NCI-H446 (cell line): ENCODE data around the gene PIM3.

Source experiments
- DNase-seq, 2 experiments: peaks; one replicate each; lab custom pipeline; 2025; lab: John Stamatoyannopoulos, UW

Gene PIM3

DNA sequence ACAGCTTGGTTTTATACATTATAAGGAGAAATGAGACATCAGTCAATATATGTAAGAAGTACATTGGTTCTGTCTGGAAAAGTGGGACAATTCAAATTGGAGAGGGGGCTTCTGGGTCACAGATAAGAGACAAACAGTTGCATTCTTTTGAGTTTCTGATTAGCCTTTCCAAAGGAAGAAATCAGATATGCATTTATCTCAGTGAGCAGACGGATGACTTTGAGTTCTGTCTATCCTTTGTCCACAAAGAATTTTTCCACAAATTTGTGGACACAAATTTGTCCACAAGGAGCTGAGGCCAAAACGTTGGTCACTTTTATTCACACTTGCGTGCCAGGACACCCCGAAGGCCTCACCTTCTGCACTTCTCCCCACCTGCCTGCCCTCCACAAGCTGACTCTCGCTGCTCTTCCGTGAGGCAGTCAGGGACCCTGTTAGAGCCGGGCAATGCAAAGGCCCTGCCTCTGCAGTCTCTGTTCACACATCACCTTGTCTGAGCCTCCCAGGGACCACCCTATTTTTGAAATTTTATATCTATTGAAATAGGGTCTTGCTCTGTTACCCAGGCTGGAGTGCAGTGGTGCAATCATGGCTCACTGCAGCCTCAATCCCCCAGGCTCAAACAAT, 31.4 kb downstream of the PIM3 start:
- no peak for DNase-seq

- DNase-seq, result no peak
Measured at GRCh38 chr22:49992921-49993648, 32.5 kb downstream of the PIM3 start.

DNA sequence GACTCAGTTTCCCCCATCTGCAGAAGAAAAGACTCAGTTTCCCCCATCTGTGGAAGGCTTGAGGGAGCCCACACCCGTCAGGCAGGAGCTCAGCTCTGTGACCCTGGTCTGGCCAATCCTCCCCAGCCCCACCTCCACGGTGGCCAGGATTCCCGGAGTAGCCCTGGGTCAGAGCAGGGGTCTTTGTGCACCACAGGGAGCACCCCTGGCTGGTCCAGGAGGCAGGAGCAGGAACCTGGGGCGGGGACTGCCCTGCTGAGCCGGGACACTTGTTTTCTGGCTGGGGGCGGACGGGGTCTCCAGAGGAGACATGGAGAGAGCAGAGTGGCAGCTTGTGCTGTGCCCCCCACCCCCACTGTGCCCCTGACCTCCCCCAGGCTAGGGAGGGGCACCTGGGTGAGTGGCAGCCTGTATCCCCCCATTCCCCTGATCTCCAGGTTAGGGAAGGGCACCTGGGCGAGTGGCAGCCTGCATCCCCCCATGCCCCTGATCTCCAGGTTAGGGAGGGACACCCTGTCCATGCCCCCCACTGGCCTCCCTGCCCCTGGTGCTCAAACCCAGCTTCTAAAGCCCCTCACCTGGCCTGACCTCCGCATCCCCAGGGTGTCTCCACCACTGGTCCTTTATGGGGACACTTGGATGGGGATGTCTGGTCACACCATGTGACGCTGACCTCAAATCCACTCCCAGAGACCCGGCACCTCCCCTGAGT, 33.2 kb downstream of the PIM3 start:
- no peak for DNase-seq

GRCh38 chr22:49994361-49995040, 33.9 kb downstream of the PIM3 start:
- no peak for DNase-seq

DNA sequence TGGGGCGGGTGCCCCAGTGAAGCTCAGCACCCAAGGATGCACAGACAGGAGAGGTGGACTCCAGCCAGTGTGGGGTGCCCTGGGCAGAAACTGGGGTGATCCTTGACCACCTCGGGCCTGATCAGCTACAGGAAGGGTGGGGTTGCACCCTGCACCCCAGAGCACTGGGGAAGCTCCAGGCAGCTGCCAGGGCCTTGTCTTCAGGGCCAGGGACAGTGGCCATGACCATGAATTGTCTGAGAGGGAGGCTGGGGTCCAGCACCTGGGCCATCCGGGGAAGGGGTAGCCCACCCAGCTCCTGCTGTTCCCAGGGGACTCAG, 34.4 kb downstream of the PIM3 start:
- DNase-seq, result no peak

- no peak for DNase-seq
Measured at GRCh38 chr22:49995361-49996118, 35.0 kb downstream of the PIM3 start.

DNA sequence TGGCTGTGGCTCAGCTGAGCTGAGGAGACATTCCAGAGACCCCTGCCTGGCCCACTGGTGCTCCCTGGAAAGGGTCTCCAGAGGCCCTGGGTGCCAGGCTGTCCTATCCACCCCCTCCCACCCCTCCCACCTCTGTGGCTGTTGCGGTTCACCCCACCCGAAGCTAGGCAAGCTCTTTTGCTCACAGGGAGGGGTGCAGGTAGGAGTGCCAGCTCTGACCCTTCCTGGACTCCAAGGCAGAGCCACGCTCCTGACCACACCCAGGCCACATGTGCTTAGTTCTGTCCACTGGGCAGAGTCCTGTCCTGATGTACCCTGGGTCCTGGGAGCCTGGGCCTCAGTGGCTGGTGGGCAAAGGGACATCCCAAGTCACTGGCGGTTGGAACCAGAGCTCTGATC, 35.5 kb downstream of the PIM3 start:
- no peak for DNase-seq

GRCh38 chr22:49996518-49997250, 36.1 kb downstream of the PIM3 start:
- no peak for DNase-seq

GRCh38 chr22:49997251-49997599, 36.7 kb downstream of the PIM3 start:
- no peak for DNase-seq

GRCh38 chr22:49997932-49998717, 37.6 kb downstream of the PIM3 start:
- no peak for DNase-seq

DNA sequence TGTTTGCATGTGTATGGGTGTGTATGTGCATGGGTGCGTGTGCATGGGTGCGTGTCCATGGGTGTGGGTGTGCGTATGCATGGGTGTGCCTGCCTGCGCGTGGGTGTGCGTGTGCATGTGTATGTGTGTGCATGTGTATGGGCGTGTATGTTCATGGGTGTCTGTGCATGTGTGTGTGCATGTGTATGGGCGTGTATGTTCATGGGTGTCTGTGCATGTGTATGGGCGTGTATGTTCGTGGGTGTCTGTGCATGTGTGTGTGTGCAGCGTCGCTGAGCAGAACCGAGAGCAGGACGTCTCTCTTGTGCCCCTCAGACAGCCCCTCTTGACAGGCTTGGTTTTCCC, 38.1 kb downstream of the PIM3 start:
- DNase-seq, result no peak

- no peak for DNase-seq
Measured at GRCh38 chr22:49999063-49999945, 38.7 kb downstream of the PIM3 start.

GRCh38 chr22:49999946-50000586, 39.5 kb downstream of the PIM3 start:
- DNase-seq, result no peak

DNA sequence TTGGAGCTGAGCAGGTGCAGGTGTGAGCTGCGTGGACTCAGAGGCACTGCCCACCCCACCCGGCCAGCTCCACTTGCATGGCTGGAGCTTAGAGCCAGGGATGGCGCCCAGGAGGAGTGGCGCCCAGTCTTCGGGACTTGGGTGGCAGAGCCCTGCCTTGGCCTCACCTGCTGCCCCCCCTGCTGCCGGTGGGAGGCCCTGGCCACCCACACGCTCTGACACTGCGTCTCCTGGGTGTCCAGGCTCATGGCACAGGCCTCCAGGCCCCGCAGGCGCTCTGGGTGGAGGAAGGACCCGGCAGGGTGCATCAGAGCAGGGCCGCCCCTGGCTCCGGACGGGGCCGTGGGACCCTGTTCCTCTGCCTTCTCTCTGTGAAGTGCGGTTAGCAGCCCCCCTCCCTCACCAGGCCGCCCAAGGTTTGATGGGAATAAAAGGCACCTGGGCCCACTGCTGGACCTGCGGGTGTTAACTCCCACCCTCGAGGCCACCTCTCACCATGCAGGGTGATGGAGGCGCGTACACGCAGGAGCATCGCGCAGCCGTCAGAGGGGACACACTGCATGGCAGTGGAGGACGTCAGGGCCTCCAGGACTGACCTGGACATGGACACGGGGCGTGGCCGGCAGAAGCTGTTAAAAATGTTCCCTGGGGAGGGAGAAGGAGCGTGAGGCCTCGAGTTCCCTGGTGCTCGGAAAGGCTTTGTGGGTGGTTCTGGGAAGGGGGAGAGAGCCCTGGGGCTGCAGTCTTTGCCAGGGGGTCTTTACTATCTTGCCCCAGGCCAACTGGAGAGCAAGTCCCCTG, 40.2 kb downstream of the PIM3 start:
- DNase-seq, result no peak

DNA sequence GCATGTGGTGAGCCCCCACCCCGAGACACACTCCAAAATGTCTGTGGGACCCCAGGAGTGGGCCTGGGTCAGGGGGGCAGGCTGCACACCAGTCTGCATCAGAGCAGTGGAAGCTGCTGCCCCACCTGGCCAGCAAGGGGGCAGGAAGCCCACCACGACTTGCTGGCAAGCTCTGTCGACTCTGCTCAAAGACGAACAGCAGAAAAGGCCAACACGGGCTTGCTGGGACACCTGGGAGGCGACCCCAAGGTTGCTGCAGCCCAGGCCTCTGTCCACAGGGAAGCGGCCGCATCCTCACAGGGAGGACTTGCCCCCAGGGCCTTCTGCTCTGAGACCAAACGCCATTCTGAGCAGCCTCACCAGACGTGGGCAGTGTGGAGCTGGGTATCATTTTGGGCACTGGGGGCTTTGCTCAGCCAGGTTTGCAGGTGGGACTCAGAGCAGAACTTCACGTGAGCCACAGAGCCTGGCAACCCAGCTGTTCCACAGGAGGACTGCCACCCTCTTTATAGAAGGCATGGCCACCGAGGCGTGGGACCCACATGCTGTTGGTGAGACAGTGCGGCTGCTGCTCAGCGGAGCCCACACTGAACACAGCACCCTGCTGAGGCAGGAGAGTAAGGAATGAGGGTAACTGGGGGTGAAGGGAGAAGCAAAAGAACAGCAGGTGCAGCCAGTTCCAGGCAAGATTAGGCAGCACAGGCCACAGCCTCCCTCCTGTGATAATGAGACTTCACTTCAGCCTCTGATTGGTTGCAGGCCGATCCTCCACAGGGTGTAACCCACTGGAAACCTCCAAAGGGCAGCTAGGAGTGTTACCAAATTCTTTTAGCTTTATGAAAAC, 41.0 kb downstream of the PIM3 start:
- no peak for DNase-seq

DNA sequence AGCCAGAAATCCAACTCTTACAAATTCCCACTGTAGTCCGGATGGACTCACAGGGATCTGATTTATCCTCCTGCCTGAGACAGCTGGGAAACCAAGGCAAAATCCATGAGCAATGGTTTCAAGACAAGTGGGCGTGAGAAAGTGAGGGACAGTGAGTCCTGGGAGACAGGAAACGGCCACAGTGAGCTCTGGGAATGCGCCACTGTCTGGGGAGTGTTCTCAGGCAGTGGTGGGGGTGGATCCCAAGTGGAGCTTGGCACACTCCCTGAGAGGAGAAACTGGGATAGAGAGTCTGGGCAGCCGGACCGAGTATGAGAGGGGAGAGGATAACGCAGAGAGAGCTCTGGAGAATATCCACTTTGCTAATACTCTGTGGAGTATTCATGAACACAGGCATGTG, 42.2 kb downstream of the PIM3 start:
- no peak for DNase-seq

DNA sequence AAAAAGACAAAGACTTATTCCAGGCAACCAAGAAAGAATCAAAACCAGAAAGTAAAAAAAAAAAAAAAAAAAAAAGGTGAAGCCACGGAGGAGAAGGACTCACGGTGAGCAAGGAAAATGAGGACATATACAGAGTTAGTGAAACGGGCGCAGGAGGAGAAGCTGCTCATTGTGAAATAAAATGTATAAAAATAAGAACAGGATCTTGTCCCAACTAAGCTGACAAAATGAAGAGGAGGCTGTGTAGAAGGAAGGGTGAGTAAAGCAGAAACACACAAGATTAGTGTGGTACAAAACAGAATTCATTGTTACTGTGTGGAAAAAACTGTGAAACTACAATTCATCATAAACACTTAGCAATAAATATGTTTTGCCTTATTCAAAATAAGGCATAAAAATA, 44.3 kb downstream of the PIM3 start:
- DNase-seq, result no peak
